Measurements from ENCODE around the gene IMMP1L. TPM values are rescaled to one million over a fixed set of nuclear protein-coding genes. Genes with fewer than 3 reads are reported as not detected.

Gene IMMP1L
- total RNA-seq, 1 donor = 11.6 TPM

DNA sequence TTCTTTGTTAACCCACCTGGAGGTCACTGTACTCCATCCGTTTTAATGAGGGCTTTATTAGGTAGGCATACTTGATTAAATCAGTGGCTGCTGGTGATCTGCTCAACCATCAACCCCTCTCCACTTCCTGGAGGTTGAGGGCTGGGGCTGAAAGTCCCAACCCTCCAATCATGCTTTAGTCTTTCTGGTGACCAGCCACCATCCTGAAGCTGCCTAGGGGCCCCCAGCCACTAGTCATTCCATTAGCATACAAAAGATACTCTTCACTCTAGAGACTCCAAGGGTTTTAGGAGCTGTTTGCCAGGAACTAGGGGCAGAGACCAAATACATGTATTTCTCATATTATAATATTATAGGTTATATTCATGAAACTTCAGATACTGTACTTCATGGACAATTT lies 126.3 kb downstream of the IMMP1L start:
- no peak overlapping the region for H3K4me3 ChIP-seq (ENCODE audit: low read length)
- H3K9me3 ChIP-seq (ENCODE audit: low read depth, low read length) = no peaks in the 10 kb centered on the region
- no peaks in the 10 kb centered on the region for H3K27me3 ChIP-seq (ENCODE audit: insufficient read depth, low read length)

More for the DNA sequence above, 126.3 kb downstream of the IMMP1L start:
- no peaks in the 10 kb centered on the region for H3K4me1 ChIP-seq (ENCODE audit: insufficient read depth, low read length)

Other genes starting within 250 kb of the IMMP1L start
- 0.21 TPM for gene DCDC1, start 139.9 kb downstream of the IMMP1L start, total RNA-seq
- gene DNAJC24, start 139.8 kb downstream of the IMMP1L start, total RNA-seq = 9.8 TPM
- gene ELP4, start 145 bp upstream of the IMMP1L start, total RNA-seq = 17.7 TPM

All from mononuclear cell (primary cell).